GM12874 (cell line): Measurements from ENCODE around the gene ECI1.

Experiments used
- CTCF ChIP-seq: IDR thresholded peaks from 2 replicates; pipeline ENCODE4 v1.5.1; 2011; ENCODE audit warnings: low read depth, mild to moderate bottlenecking, control low read depth, low read length, moderate library complexity; ENCODE audit not compliant: insufficient read depth

The ECI1 gene

GRCh38 chr16:2200313-2200712 is 51.1 kb downstream of the ECI1 start:
- no peak for TF ChIP-seq CTCF

GRCh38 chr16:2199621-2200139 is 51.7 kb downstream of the ECI1 start:
- TF ChIP-seq CTCF, result no peak

GRCh38 chr16:2199095-2199494 is 52.3 kb downstream of the ECI1 start:
- TF ChIP-seq CTCF, result no peak

- no peak for TF ChIP-seq CTCF
These were observed 53.1 kb downstream of the ECI1 start for GRCh38 chr16:2198283-2198682.

- no peak for TF ChIP-seq CTCF
These were observed 53.6 kb downstream of the ECI1 start for GRCh38 chr16:2197765-2198164.

GRCh38 chr16:2196981-2197511 is 54.3 kb downstream of the ECI1 start:
- TF ChIP-seq CTCF, result no peak

GRCh38 chr16:2196162-2196980 is 55.0 kb downstream of the ECI1 start, which contains the start of gene CASKIN1:
Gene CASKIN1, minus strand, starts transcription at chr16:2196605. Its CDS starts 173 bp downstream, at chr16:2196432.
- TF ChIP-seq CTCF, result no peak
